Osteoblast (primary cell): ENCODE results near the gene PASK. TPM values are rescaled to one million over a fixed set of nuclear protein-coding genes. Genes with fewer than 3 reads are reported as not detected.
A peak's percentile ranks its signal among the peaks of the same experiment; 100 is the strongest.

Experiments
- DNase-seq: peaks from one replicate; pipeline ENCODE4 v3.0.0; 2011; ENCODE audit warnings: low spot score, mixed read lengths; ENCODE audit not compliant: insufficient read length; ENCODE audit errors: missing footprints
- H2AFZ ChIP-seq: 2 replicates; pipeline ENCODE4 v1.6.0; 2011; ENCODE audit warnings: mild to moderate bottlenecking, low read length
- H3K27ac ChIP-seq: 2 replicates; pipeline ENCODE4 v1.5.1; 2011; ENCODE audit warnings: mild to moderate bottlenecking, low read depth, low read length, moderate library complexity
- H3K27me3 ChIP-seq: 2 replicates; pipeline ENCODE4 v1.6.0; 2012; ENCODE audit warnings: mild to moderate bottlenecking, control low read depth, inconsistent platforms, low read length, moderate library complexity; ENCODE audit not compliant: insufficient read depth
- H3K36me3 ChIP-seq: 2 replicates; pipeline ENCODE4 v1.5.1; 2011; ENCODE audit warnings: mild to moderate bottlenecking, low read length, control low read depth, moderate library complexity; ENCODE audit not compliant: insufficient read depth
- H3K4me1 ChIP-seq: 2 replicates; pipeline ENCODE4 v1.5.1; 2011; ENCODE audit warnings: mild to moderate bottlenecking, low read length, control low read depth, moderate library complexity; ENCODE audit not compliant: insufficient read depth
- H3K4me2 ChIP-seq: 2 replicates; pipeline ENCODE4 v1.6.0; 2011; ENCODE audit warnings: mild to moderate bottlenecking, low read length; ENCODE audit not compliant: insufficient read depth
- H3K4me3 ChIP-seq: fragments of 200-600 bp; sonication (generic); 3 replicates; pipeline ENCODE4 v1.5.1; 2012; ENCODE audit warnings: mild to moderate bottlenecking, low read length, inconsistent platforms; ENCODE audit not compliant: insufficient read depth
- H3K79me2 ChIP-seq: 2 replicates; pipeline ENCODE4 v1.6.0; 2012; ENCODE audit warnings: mild to moderate bottlenecking, low read length, control low read depth, inconsistent platforms; ENCODE audit not compliant: insufficient read depth
- H3K9me3 ChIP-seq: 2 replicates; pipeline ENCODE4 v1.5.1; 2011; ENCODE audit warnings: low read depth, low read length, control low read depth
- H4K20me1 ChIP-seq: 2 replicates; pipeline ENCODE4 v1.6.0; 2012; ENCODE audit warnings: mild to moderate bottlenecking, low read length, control low read depth; ENCODE audit not compliant: insufficient read depth
- CTCF ChIP-seq: IDR thresholded peaks from 2 replicates; pipeline ENCODE4 v1.5.1; 2011; ENCODE audit warnings: mild to moderate bottlenecking, low read depth, low read length, moderate library complexity; ENCODE audit errors: extremely low read depth
- total RNA-seq: library from RNA; depleted of rRNA; stranded (reverse); fragments of >200 nt; gene quantifications from 2 replicates; pipeline ENCODE4 v1.2.3, GENCODE V29; 2012

The PASK gene
- total RNA-seq, 1 donor, result 5.8 TPM

GRCh38 chr2:241195506-241196130 lies 46.3 kb upstream of the PASK start:
- Histone ChIP-seq H3K79me2 (no peaks in the 10 kb centered on the region), H3K9me3 (no peaks in the 10 kb centered on the region), H3K27me3 (peaks cover 3% of the 10 kb centered on the region), H3K4me3 (no peak overlapping the region), H2AFZ (no peak overlapping the region), H3K4me1 (no peaks in the 10 kb centered on the region), H3K36me3 (no peaks in the 10 kb centered on the region), H3K4me2 (no peak overlapping the region), H3K27ac (no peak overlapping the region), H4K20me1 (no peaks in the 10 kb centered on the region)
- TF ChIP-seq CTCF, result no peak
- DNase-seq, result peak; percentile 73

- no peak overlapping the region for H2AFZ ChIP-seq
- H3K4me3 ChIP-seq, result no peak overlapping the region
- peaks cover 3% of the 10 kb centered on the region for H3K27me3 ChIP-seq
- no peaks in the 10 kb centered on the region for H4K20me1 ChIP-seq
- no peak overlapping the region for H3K27ac ChIP-seq
- no peak for TF ChIP-seq CTCF
- DNase-seq, result peak; percentile 63
- no peaks in the 10 kb centered on the region for H3K79me2 ChIP-seq
- no peaks in the 10 kb centered on the region for H3K9me3 ChIP-seq
- no peaks in the 10 kb centered on the region for H3K36me3 ChIP-seq
- no peaks in the 10 kb centered on the region for H3K4me1 ChIP-seq
- H3K4me2 ChIP-seq, result no peak overlapping the region
These were observed 45.5 kb upstream of the PASK start for GRCh38 chr2:241194811-241195210.

GRCh38 chr2:241193271-241193670 lies 44.0 kb upstream of the PASK start:
- H4K20me1 ChIP-seq, result no peaks in the 10 kb centered on the region
- no peaks in the 10 kb centered on the region for H3K9me3 ChIP-seq
- no peak overlapping the region for H3K4me2 ChIP-seq
- TF ChIP-seq CTCF, result no peak
- H3K79me2 ChIP-seq, result no peaks in the 10 kb centered on the region
- no peaks in the 10 kb centered on the region for H3K36me3 ChIP-seq
- no peaks in the 10 kb centered on the region for H3K4me1 ChIP-seq
- H2AFZ ChIP-seq, result no peak overlapping the region
- H3K27ac ChIP-seq, result no peak overlapping the region
- peaks cover 5% of the 10 kb centered on the region for H3K27me3 ChIP-seq
- no peak overlapping the region for H3K4me3 ChIP-seq
- peak; percentile 66 for DNase-seq

GRCh38 chr2:241191081-241191480 lies 41.8 kb upstream of the PASK start:
- no peak overlapping the region for H3K4me2 ChIP-seq
- no peaks in the 10 kb centered on the region for H3K79me2 ChIP-seq
- H4K20me1 ChIP-seq, result no peaks in the 10 kb centered on the region
- no peak for DNase-seq
- H3K4me3 ChIP-seq, result no peak overlapping the region
- no peaks in the 10 kb centered on the region for H3K9me3 ChIP-seq
- no peak for TF ChIP-seq CTCF
- no peaks in the 10 kb centered on the region for H3K36me3 ChIP-seq
- H3K27me3 ChIP-seq, result peaks cover 6% of the 10 kb centered on the region
- no peak overlapping the region for H3K27ac ChIP-seq
- H3K4me1 ChIP-seq, result no peaks in the 10 kb centered on the region
- H2AFZ ChIP-seq, result no peak overlapping the region
